Choroid plexus epithelial cell (primary cell): ENCODE measurements around the gene TOX2.

ENCODE experiments used
- DNase-seq: peaks from one replicate; pipeline ENCODE4 v3.0.0-alpha.2; 2010; ENCODE audit warnings: low read depth
- H3K4me3 ChIP-seq: 2 replicates; pipeline ENCODE4 v1.5.1; 2011; ENCODE audit warnings: low read depth, mild to moderate bottlenecking, control low read depth, low read length, moderate library complexity
- CTCF ChIP-seq: conservative IDR thresholded peaks from 2 replicates; pipeline ENCODE4 v1.5.1; 2011; ENCODE audit warnings: low read depth, mild to moderate bottlenecking, control low read depth, inconsistent platforms, low read length, moderate library complexity

TOX2 gene

GRCh38 chr20:44010162-44010704, 95.6 kb downstream of the TOX2 start:
- H3K4me3 ChIP-seq: no peak overlapping the region
- no peak for TF ChIP-seq CTCF
- no peak for DNase-seq

- no peak overlapping the region for H3K4me3 ChIP-seq
- TF ChIP-seq CTCF: no peak
- DNase-seq: no peak
These were observed 96.7 kb downstream of the TOX2 start for GRCh38 chr20:44011251-44011940.

- no peak for TF ChIP-seq CTCF
- no peak for DNase-seq
- no peak overlapping the region for H3K4me3 ChIP-seq
These were observed 98.0 kb downstream of the TOX2 start for GRCh38 chr20:44012466-44013226.

- DNase-seq: no peak
- TF ChIP-seq CTCF: no peak
- H3K4me3 ChIP-seq: no peak overlapping the region
These were observed 100.4 kb downstream of the TOX2 start for GRCh38 chr20:44014807-44015732.

- TF ChIP-seq CTCF: no peak
- no peak overlapping the region for H3K4me3 ChIP-seq
- DNase-seq: no peak
These were observed 101.1 kb downstream of the TOX2 start for GRCh38 chr20:44015733-44016103.

GRCh38 chr20:44016525-44016924, 101.9 kb downstream of the TOX2 start:
- DNase-seq: no peak
- no peak for TF ChIP-seq CTCF
- no peak overlapping the region for H3K4me3 ChIP-seq
